ENCODE data around the gene PSMB1.
"Not testable (repeated sequence)": the region's sequence is repeated elsewhere in the genome, so short reads cannot be mapped to it uniquely, and the experiment has no call there.

PSMB1 gene

GRCh38 chr6:170533792-170534191, 19.3 kb downstream of the PSMB1 start:
- DNase-seq, result no peak

- DNase-seq, result no peak
Observed at GRCh38 chr6:170532867-170533488, 20.1 kb downstream of the PSMB1 start.

- DNase-seq, result peak; percentile 71
Observed at GRCh38 chr6:170529839-170530469, 23.2 kb downstream of the PSMB1 start.

- not testable (repeated sequence) for DNase-seq
Observed at GRCh38 chr6:170527995-170528394, 25.1 kb downstream of the PSMB1 start.

- DNase-seq, result no peak
Observed at GRCh38 chr6:170525795-170526194, 27.3 kb downstream of the PSMB1 start.

- no peak for DNase-seq
Observed at GRCh38 chr6:170524172-170524502, 29.0 kb downstream of the PSMB1 start.

GRCh38 chr6:170523256-170524171, 29.6 kb downstream of the PSMB1 start:
- no peak for DNase-seq

- DNase-seq, result no peak
Observed at GRCh38 chr6:170522565-170523183, 30.4 kb downstream of the PSMB1 start.

GRCh38 chr6:170516783-170517616, 36.1 kb downstream of the PSMB1 start:
- DNase-seq, result peak; percentile 25 to 35

GRCh38 chr6:170514908-170515307, 38.2 kb downstream of the PSMB1 start:
- DNase-seq, result no peak

GRCh38 chr6:170512249-170512648, 40.9 kb downstream of the PSMB1 start:
- no peak for DNase-seq

GRCh38 chr6:170510631-170511030, 42.5 kb downstream of the PSMB1 start:
- no peak for DNase-seq

- no peak for DNase-seq
Observed at GRCh38 chr6:170509723-170510018, 43.4 kb downstream of the PSMB1 start.

- DNase-seq, result not testable (repeated sequence)
Observed at GRCh38 chr6:170508892-170509722, 44.0 kb downstream of the PSMB1 start.

GRCh38 chr6:170508275-170508674, 44.8 kb downstream of the PSMB1 start:
- DNase-seq, result not testable (repeated sequence)

- not testable (repeated sequence) for DNase-seq
Observed at GRCh38 chr6:170507728-170508127, 45.4 kb downstream of the PSMB1 start.

- DNase-seq, result no peak
Observed at GRCh38 chr6:170506446-170506845, 46.7 kb downstream of the PSMB1 start.

GRCh38 chr6:170505306-170505705, 47.8 kb downstream of the PSMB1 start:
- DNase-seq, result no peak

GRCh38 chr6:170504479-170504878, 48.6 kb downstream of the PSMB1 start:
- DNase-seq, result no peak

- DNase-seq, result no peak
Observed at GRCh38 chr6:170503414-170503761, 49.7 kb downstream of the PSMB1 start.

- DNase-seq, result not testable (repeated sequence)
Observed at GRCh38 chr6:170502733-170503413, 50.2 kb downstream of the PSMB1 start.
